GM21576 (cell line): ENCODE data around the gene CCDC69.

Experiments
- ATAC-seq: cut with Tn5 transposase; IDR thresholded peaks from one replicate; pipeline ENCODE4 v1.9.1; 2021; ENCODE audit warnings: mild to moderate bottlenecking, moderate library complexity; ENCODE audit not compliant: unreplicated experiment

The CCDC69 gene

GRCh38 chr5:151146061-151146460, 77.8 kb downstream of the CCDC69 start:
- ATAC-seq = no peak

- ATAC-seq = no peak
These were observed 79.0 kb downstream of the CCDC69 start for GRCh38 chr5:151144922-151145321.

- no peak for ATAC-seq
These were observed 79.6 kb downstream of the CCDC69 start for GRCh38 chr5:151144275-151144674.

GRCh38 chr5:151143645-151144044, 80.2 kb downstream of the CCDC69 start:
- ATAC-seq = no peak

GRCh38 chr5:151142933-151143332, 81.0 kb downstream of the CCDC69 start:
- ATAC-seq = no peak

- peak; percentile 90 for ATAC-seq
These were observed 82.4 kb downstream of the CCDC69 start for GRCh38 chr5:151141535-151141934.

GRCh38 chr5:151140686-151141459, 83.0 kb downstream of the CCDC69 start:
- ATAC-seq = no peak

GRCh38 chr5:151139646-151140045, 84.2 kb downstream of the CCDC69 start:
- no peak for ATAC-seq

GRCh38 chr5:151139015-151139414, 84.9 kb downstream of the CCDC69 start:
- no peak for ATAC-seq

GRCh38 chr5:151138114-151138513, 85.8 kb downstream of the CCDC69 start:
- ATAC-seq = no peak

- no peak for ATAC-seq
These were observed 86.6 kb downstream of the CCDC69 start for GRCh38 chr5:151137067-151137825.

- ATAC-seq = peak; percentile 57
These were observed 89.7 kb downstream of the CCDC69 start for GRCh38 chr5:151134228-151134627.

- no peak for ATAC-seq
These were observed 90.9 kb downstream of the CCDC69 start for GRCh38 chr5:151132963-151133362.
